GM19239 (cell line): ENCODE data around the gene UGT1A5.
"Not testable (repeated sequence)": the region's sequence is repeated elsewhere in the genome, so short reads cannot be mapped to it uniquely, and the experiment has no call there.

ENCODE experiments used
- DNase-seq: peaks from one replicate; pipeline ENCODE4 v3.0.0; 2011; ENCODE audit warnings: low spot score; ENCODE audit not compliant: insufficient read length
- FAIRE-seq: peaks from 2 replicates; lab custom pipeline; 2011; peaks lifted over from hg19 to GRCh38; lab: Jason Lieb, UNC

The UGT1A5 gene

DNA sequence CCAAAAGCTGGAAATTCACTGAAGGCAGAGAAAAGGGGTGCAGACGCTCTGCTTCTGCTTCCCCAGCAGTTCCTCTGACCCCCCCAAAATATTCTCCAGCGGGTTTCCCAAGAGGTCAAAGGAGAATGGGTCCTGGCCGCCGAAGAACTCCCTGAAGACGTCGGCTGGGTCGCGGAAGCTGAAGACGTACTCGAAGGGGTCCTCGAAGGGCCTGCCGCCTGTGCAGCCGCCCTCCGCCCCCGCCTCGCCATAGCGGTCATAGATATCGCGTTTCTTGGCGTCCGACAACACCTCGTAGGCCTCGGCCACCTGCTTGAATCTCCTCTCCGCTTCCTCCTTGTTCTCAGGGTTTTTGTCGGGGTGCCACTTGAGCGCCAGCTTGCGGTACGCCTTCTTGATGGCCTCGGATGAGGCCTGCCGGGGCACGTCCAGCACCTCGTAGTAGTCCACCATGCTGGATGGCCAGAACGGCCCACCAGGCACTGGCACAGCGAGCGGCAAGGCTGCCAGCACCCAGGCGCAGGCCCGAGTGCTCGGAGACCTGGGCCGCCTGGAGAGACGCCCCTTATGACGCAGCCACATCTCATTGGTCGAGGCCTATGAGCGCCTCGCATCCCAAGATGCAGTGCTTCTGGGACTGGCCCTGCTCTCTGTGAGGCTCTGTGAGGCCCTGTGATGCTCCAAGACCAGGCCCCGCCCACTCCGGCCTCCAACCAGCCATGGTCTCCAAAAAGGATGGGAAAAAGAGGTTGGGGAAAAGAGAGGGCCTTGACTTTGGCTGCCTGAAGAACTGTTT is 31.0 kb downstream of the UGT1A5 start:
- DNase-seq, result no peak

GRCh38 chr2:233745073-233745755 is 32.5 kb downstream of the UGT1A5 start:
- FAIRE-seq (no peak), DNase-seq (no peak)

More for the DNA sequence above, 31.0 kb downstream of the UGT1A5 start:
- no peak for FAIRE-seq

GRCh38 chr2:233745838-233746237 is 33.1 kb downstream of the UGT1A5 start:
- FAIRE-seq, DNase-seq: not testable (repeated sequence)

- DNase-seq (no peak), FAIRE-seq (no peak)
Observed at GRCh38 chr2:233746475-233747282, 34.0 kb downstream of the UGT1A5 start.

DNA sequence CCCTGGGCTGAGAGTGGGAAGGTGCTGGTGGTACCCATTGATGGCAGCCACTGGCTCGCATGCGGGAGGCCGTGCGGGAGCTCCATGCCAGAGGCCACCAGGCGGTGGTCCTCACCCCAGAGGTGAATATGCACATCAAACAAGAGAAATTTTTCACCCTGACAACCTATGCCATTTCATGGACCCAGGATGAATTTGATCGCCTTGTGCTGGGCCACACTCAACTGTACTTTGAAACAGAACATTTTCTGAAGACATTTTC is 34.5 kb downstream of the UGT1A5 start:
- DNase-seq, result no peak
- FAIRE-seq, result no peak

DNA sequence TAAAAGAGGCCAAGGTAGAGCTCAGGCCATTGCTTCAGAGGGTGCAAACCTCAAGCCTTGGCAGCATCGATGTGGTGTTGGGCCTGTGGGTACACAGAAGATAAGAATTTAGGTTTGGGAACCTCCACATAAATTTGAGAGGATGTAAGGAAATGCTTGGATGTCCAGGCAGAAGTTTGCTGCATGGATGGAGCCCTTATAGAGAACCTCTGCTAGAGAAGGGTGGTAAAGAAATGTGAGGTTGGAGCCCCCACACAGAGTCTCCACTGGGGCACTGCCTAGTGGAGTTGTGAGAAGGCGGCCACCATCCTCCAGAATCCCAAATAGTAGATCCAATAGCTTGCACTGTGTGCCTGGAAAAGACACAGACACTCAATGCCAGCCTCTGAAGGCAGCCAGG is 38.0 kb downstream of the UGT1A5 start:
- DNase-seq, FAIRE-seq: not testable (repeated sequence)

GRCh38 chr2:233751212-233752009 is 38.7 kb downstream of the UGT1A5 start:
- not testable (repeated sequence) for DNase-seq, FAIRE-seq

DNA sequence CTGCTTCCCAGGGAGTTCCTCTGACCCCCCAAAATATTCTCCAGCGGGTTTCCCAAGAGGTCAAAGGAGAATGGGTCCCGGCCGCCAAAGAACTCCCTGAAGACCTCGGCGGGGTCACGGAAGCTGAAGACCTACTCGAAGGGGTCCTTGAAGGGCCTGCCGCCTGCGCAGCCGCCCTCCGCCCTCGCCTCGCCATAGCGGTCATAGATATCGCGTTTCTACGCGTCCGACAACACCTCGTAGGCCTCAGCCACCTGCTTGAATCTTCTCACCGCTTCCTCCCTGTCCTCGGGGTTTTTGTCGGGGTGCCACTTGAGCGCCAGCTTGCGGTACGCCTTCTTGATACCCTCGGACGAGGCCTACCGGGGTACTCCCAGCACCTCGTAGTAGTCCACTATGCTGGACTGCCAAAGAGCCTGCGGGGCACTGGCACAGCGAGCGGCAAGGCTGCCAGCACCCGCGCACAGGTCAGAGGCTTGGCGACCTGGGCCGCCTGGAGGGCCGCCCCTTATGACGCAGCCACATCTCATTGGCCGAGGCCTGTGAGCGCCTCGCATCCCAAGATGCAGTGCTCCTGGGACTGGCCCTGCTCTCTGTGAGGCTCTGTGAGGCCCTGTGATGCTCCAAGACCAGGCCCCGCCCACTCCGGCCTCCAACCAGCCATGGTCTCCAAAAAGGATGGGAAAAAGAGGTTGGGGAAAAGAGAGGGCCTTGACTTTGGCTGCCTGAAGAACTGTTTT is 42.3 kb downstream of the UGT1A5 start:
- DNase-seq (no peak), FAIRE-seq (no peak)

- FAIRE-seq (no peak), DNase-seq (no peak)
Observed at GRCh38 chr2:233756429-233757081, 43.8 kb downstream of the UGT1A5 start.

- no peak for DNase-seq
- FAIRE-seq, result no peak
Observed at GRCh38 chr2:233758141-233758540, 45.4 kb downstream of the UGT1A5 start.

GRCh38 chr2:233758849-233759248 is 46.1 kb downstream of the UGT1A5 start:
- no peak for FAIRE-seq
- DNase-seq, result no peak

- DNase-seq, result no peak
- FAIRE-seq, result no peak
Observed at GRCh38 chr2:233760043-233760442, 47.3 kb downstream of the UGT1A5 start, which contains the start of gene UGT1A1. Gene UGT1A1 (plus strand): TSS chr2:233760270. CDS start chr2:233760288, 18 bp downstream.

DNA sequence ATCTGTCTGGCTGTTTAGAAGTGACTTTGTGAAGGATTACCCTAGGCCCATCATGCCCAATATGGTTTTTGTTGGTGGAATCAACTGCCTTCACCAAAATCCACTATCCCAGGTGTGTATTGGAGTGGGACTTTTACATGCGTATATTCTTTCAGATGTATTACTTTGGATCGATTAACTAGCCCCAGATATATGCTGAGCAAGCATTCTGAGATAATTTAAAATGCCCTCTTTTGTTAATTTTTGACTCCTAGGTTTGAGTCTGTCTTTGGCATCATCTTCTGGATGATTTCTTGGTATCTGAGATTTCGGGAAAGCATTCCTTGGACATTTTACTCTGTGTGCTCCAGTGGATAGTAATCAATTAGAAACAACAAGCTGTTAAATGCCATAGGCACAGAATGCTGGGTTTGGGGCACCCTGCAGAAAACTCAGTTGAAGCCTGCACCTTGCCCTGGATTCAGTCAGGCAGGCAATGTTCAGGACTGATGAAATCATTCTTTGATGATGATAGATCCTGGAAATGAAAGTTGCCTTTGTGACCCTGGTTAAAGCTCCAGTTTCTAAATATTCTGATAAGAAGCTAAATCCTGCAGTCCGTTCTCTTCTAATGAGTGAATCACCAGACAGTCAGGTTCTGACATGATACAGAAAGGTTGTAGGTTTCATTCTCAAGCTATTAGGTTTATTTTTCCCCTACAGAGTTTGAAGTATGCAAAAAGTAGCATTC is 48.5 kb downstream of the UGT1A5 start:
- no peak for FAIRE-seq
- no peak for DNase-seq

DNA sequence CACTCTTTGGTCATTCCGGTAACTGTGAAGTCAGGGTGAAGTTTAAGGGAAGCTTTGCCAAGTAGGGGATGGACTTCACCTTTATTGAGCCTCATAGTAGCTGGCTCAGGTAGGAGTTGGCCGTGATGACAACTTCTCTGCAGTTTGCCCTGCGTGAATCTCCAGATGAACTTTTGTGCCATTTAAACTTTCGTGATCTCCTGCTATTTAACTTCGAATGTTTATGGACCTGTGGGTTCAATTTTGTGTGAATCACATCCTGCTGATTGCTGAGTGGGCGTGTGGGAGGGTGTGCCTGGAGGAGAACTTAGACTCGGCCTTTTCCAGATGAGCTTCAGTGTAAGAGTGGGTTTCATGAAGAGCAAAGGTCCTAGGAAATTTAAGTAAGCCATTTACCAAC is 51.6 kb downstream of the UGT1A5 start:
- no peak for FAIRE-seq
- no peak for DNase-seq

- no peak for DNase-seq
- FAIRE-seq, result no peak
Observed at GRCh38 chr2:233764761-233765160, 52.1 kb downstream of the UGT1A5 start.

- FAIRE-seq (no peak), DNase-seq (no peak)
Observed at GRCh38 chr2:233766416-233766815, 53.7 kb downstream of the UGT1A5 start.

DNA sequence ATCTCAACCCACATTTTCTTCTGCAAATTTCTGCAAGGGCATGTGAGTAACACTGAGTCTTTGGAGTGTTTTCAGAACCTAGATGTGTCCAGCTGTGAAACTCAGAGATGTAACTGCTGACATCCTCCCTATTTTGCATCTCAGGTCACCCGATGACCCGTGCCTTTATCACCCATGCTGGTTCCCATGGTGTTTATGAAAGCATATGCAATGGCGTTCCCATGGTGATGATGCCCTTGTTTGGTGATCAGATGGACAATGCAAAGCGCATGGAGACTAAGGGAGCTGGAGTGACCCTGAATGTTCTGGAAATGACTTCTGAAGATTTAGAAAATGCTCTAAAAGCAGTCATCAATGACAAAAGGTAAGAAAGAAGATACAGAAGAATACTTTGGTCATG is 55.4 kb downstream of the UGT1A5 start:
- FAIRE-seq (no peak), DNase-seq (no peak)

- DNase-seq, result no peak
- FAIRE-seq, result no peak
Observed at GRCh38 chr2:233769260-233769659, 56.6 kb downstream of the UGT1A5 start.
